ENCODE data around the gene SHROOM4. TPM values are rescaled to one million over a fixed set of nuclear protein-coding genes. Genes with fewer than 3 reads are reported as not detected.

SHROOM4 gene
- total and polyA plus RNA-seq, 9 of the 15 experiments (the other 6 are each of a cell fraction or from before 2014, with no cell fraction given): not detected

DNA sequence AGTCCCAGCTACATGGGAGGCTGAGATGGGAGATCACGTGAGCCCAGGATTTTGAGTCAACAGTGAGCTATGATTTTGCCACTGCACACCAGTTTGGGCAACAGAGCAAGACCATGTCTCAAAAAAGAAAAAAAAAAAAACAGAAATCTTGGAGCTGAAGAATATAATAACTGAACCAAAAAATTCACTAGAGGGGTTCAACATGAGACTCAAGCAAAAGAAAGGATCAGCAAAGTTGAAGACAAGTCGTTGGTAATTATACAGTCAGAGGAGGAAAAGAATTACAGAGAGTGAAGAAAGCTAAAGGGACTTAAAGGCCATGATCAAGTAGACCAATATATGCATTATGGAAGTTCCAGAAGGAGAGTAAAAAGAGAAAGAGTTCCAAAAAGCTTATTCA is 26.9 kb downstream of the SHROOM4 start (continued):
- TF ChIP-seq, protein P1, sequence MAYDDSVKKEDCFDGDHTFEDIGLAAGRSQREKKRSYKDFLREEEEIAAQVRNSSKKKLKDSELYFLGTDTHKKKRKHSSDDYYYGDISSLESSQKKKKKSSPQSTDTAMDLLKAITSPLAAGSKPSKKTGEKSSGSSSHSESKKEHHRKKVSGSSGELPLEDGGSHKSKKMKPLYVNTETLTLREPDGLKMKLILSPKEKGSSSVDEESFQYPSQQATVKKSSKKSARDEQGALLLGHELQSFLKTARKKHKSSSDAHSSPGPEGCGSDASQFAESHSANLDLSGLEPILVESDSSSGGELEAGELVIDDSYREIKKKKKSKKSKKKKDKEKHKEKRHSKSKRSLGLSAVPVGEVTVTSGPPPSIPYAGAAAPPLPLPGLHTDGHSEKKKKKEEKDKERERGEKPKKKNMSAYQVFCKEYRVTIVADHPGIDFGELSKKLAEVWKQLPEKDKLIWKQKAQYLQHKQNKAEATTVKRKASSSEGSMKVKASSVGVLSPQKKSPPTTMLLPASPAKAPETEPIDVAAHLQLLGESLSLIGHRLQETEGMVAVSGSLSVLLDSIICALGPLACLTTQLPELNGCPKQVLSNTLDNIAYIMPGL (CRISPR knock-in tag; IDR thresholded peaks at IDR 0.05): no peak
- TF ChIP-seq ZSCAN29 (IDR thresholded peaks at IDR 0.05): no peak
- TF ChIP-seq PYGO2 (tag; IDR thresholded peaks at IDR 0.05): no peak
- TF ChIP-seq ZNF699 (CRISPR knock-in tag; IDR thresholded peaks at IDR 0.05; ENCODE audit: insufficient replicate concordance): no peak
- no peak for TF ChIP-seq FOXK2 (conservative IDR thresholded peaks at IDR 0.05 in 1 of 2, IDR thresholded peaks at IDR 0.05 in 1 of 2; ENCODE audit: low read depth in 2 of 2)

DNA sequence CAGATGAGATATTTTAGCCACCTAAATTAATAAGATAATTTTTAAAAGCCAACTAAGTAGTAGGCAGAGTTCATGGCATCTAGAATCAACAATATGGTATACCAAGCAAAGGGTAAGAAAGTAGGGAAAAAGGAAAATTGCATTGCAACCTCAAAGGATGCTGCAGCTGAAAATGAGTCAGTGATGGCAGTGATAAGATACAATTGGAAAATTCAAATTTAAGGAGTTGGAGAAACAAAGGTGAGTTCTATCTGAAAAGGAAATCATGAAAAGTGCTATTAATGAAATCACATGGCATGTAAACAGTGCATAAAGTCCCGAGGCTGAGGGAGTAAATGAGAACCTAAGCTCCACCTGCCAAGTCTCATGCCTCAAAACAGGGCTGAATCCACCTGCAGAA is 33.9 kb downstream of the SHROOM4 start:
- POLR2A ChIA-PET: no interaction called here
- no peak for DNase-seq (ENCODE audit: extremely low read depth in 1 of 4, low spot score in 3 of 4)
- no peak for ATAC-seq
- H3K27me3 ChIP-seq (ENCODE audit: control insufficient read depth in 2 of 2, insufficient read depth in 2 of 2, low read length in 2 of 2): no peaks in the 10 kb centered on the region
- no peak overlapping the region for H2AFZ ChIP-seq (ENCODE audit: low read depth, low read length)
- in situ Hi-C loops (cut with MboI) (no loop called here), intact Hi-C loops (cut with micrococcal nuclease) (no loop called here)
- no peaks in the 10 kb centered on the region for H4K20me1 ChIP-seq (replicated peaks; ENCODE audit: control insufficient read depth, insufficient read depth, low read length)
- H3K4me2 ChIP-seq (ENCODE audit: insufficient read depth, low read length): no peak overlapping the region
- 0% methylated on average over 1 of the region's 1 CpG for WGBS (ENCODE audit: insufficient coverage, low coverage, missing lambda C conversion rate)
- FAIRE-seq: no peak
- BruUV-seq (replicated peaks): no TSS peak
- no peak overlapping the region for H3K27ac ChIP-seq (ENCODE audit: extremely low read depth, low read depth, low read length)
- no peaks in the 10 kb centered on the region for H3K4me1 ChIP-seq (replicated peaks in 1 of 2; ENCODE audit: control insufficient read depth in 2 of 2, insufficient read depth in 2 of 2, low read length in 2 of 2)
- H3K36me3 ChIP-seq (ENCODE audit: control insufficient read depth, insufficient read depth, low read length): no peaks in the 10 kb centered on the region
- H3K79me2 ChIP-seq (ENCODE audit: control insufficient read depth, insufficient read depth, low read length): no peaks in the 10 kb centered on the region
- CTCF ChIA-PET (ENCODE audit: low intra/inter-chr PET ratio): no interaction called here
- H3K9me3 ChIP-seq (replicated peaks; ENCODE audit: control insufficient read depth, insufficient read depth, low read depth, low read length): no peaks in the 10 kb centered on the region
- no peak overlapping the region for H3K9ac ChIP-seq (ENCODE audit: insufficient read depth in 1 of 2, low read depth in 2 of 2, low read length in 2 of 2)
- H3K4me3 ChIP-seq: no peak overlapping the region
- H3K9me1 ChIP-seq (ENCODE audit: control insufficient read depth, insufficient read depth, low read length): no peaks in the 10 kb centered on the region
- TF ChIP-seq CTBP1 (IDR thresholded peaks at IDR 0.05; ENCODE audit: borderline replicate concordance) (no peak), SREBF2 (CRISPR knock-in tag; IDR thresholded peaks at IDR 0.05) (no peak), BCL6 (CRISPR knock-in tag; IDR thresholded peaks at IDR 0.05) (no peak), POLR2H (tag; IDR thresholded peaks at IDR 0.05; ENCODE audit: low read depth) (no peak), ZNF217 (CRISPR knock-in tag; IDR thresholded peaks at IDR 0.05) (no peak), NCOR1 (IDR thresholded peaks at IDR 0.05) (no peak), ZZZ3 (IDR thresholded peaks at IDR 0.05) (no peak), ZNF436 (CRISPR knock-in tag; IDR thresholded peaks at IDR 0.05) (no peak), HLTF (IDR thresholded peaks at IDR 0.05) (no peak), NFIX (CRISPR knock-in tag; IDR thresholded peaks at IDR 0.05; ENCODE audit: low read depth) (no peak)
- TF ChIP-seq, protein P2, sequence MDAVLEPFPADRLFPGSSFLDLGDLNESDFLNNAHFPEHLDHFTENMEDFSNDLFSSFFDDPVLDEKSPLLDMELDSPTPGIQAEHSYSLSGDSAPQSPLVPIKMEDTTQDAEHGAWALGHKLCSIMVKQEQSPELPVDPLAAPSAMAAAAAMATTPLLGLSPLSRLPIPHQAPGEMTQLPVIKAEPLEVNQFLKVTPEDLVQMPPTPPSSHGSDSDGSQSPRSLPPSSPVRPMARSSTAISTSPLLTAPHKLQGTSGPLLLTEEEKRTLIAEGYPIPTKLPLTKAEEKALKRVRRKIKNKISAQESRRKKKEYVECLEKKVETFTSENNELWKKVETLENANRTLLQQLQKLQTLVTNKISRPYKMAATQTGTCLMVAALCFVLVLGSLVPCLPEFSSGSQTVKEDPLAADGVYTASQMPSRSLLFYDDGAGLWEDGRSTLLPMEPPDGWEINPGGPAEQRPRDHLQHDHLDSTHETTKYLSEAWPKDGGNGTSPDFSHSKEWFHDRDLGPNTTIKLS (IDR thresholded peaks at IDR 0.05; ENCODE audit: borderline replicate concordance, low read depth): no peak
- TF ChIP-seq, protein P3, sequence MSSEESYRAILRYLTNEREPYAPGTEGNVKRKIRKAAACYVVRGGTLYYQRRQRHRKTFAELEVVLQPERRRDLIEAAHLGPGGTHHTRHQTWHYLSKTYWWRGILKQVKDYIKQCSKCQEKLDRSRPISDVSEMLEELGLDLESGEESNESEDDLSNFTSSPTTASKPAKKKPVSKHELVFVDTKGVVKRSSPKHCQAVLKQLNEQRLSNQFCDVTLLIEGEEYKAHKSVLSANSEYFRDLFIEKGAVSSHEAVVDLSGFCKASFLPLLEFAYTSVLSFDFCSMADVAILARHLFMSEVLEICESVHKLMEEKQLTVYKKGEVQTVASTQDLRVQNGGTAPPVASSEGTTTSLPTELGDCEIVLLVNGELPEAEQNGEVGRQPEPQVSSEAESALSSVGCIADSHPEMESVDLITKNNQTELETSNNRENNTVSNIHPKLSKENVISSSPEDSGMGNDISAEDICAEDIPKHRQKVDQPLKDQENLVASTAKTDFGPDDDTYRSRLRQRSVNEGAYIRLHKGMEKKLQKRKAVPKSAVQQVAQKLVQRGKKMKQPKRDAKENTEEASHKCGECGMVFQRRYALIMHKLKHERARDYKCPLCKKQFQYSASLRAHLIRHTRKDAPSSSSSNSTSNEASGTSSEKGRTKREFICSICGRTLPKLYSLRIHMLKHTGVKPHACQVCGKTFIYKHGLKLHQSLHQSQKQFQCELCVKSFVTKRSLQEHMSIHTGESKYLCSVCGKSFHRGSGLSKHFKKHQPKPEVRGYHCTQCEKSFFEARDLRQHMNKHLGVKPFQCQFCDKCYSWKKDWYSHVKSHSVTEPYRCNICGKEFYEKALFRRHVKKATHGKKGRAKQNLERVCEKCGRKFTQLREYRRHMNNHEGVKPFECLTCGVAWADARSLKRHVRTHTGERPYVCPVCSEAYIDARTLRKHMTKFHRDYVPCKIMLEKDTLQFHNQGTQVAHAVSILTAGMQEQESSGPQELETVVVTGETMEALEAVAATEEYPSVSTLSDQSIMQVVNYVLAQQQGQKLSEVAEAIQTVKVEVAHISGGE (CRISPR knock-in tag; IDR thresholded peaks at IDR 0.05): no peak

Measured in K562 (cell line).